CD4-positive, alpha-beta T cell treated with Interleukin-21 for 1 hour (primary cell): ENCODE results near the gene TLE7.

Experiments used
- DNase-seq: peaks from one replicate; pipeline ENCODE4 v3.0.0-alpha.2; 2020

TLE7 gene

GRCh38 chr16:71442051-71442440 lies at the start of gene TLE7:
Gene TLE7 (minus strand): TSS chr16:71442054. CDS start chr16:71433324, 8,730 bp downstream.
- no peak for DNase-seq

GRCh38 chr16:71491054-71491453 lies 49.2 kb upstream of the TLE7 start:
- no peak for DNase-seq

GRCh38 chr16:71490361-71490760 lies 48.5 kb upstream of the TLE7 start:
- no peak for DNase-seq

GRCh38 chr16:71489122-71489521 lies 47.3 kb upstream of the TLE7 start, which contains the start of gene ZNF19:
Gene ZNF19 (minus strand): TSS chr16:71489324. CDS start chr16:71482114, 7,210 bp downstream.
- no peak for DNase-seq

GRCh38 chr16:71484006-71484893 lies 42.4 kb upstream of the TLE7 start:
- peak; percentile 87 for DNase-seq

GRCh38 chr16:71482569-71482968 lies 40.7 kb upstream of the TLE7 start:
- DNase-seq, result no peak

- DNase-seq, result no peak
Measured at GRCh38 chr16:71480956-71481355, 39.1 kb upstream of the TLE7 start.

- DNase-seq, result no peak
Measured at GRCh38 chr16:71479420-71479819, 37.6 kb upstream of the TLE7 start.

GRCh38 chr16:71476457-71477124 lies 34.7 kb upstream of the TLE7 start:
- DNase-seq, result no peak

GRCh38 chr16:71474864-71475263 lies 33.0 kb upstream of the TLE7 start:
- no peak for DNase-seq

- no peak for DNase-seq
Measured at GRCh38 chr16:71473891-71474290, 32.0 kb upstream of the TLE7 start.

- DNase-seq, result no peak
Measured at GRCh38 chr16:71472931-71473330, 31.1 kb upstream of the TLE7 start.

- no peak for DNase-seq
Measured at GRCh38 chr16:71472051-71472450, 30.2 kb upstream of the TLE7 start.

GRCh38 chr16:71467810-71468209 lies 26.0 kb upstream of the TLE7 start:
- DNase-seq, result peak; percentile 29

GRCh38 chr16:71464231-71464630 lies 22.4 kb upstream of the TLE7 start:
- DNase-seq, result no peak

GRCh38 chr16:71461686-71462648 lies 20.1 kb upstream of the TLE7 start, which contains the start of gene ZNF23:
Gene ZNF23 (minus strand): TSS chr16:71462247. CDS start chr16:71456796, 5,451 bp downstream.
- DNase-seq, result peak; percentile 82

- DNase-seq, result no peak
Measured at GRCh38 chr16:71460941-71461340, 19.1 kb upstream of the TLE7 start.

- no peak for DNase-seq
Measured at GRCh38 chr16:71460236-71460635, 18.4 kb upstream of the TLE7 start.

GRCh38 chr16:71459510-71459909 lies 17.7 kb upstream of the TLE7 start:
- DNase-seq, result no peak

GRCh38 chr16:71456801-71457200 lies 14.9 kb upstream of the TLE7 start:
- no peak for DNase-seq

- DNase-seq, result no peak
Measured at GRCh38 chr16:71453036-71453435, 11.2 kb upstream of the TLE7 start.

- no peak for DNase-seq
Measured at GRCh38 chr16:71449020-71449419, 7.2 kb upstream of the TLE7 start.
